Endodermal cell (in vitro differentiated cells): ENCODE results near the gene MED13L. TPM values are rescaled to one million over a fixed set of nuclear protein-coding genes. Genes with fewer than 3 reads are reported as not detected.

Source experiments
- DNase-seq: peaks from one replicate; pipeline ENCODE4 v3.0.0-alpha.2; 2017
- H3K27ac ChIP-seq: 2 replicates; pipeline ENCODE4 v1.5.1; 2013; ENCODE audit warnings: mild to moderate bottlenecking, low read depth, low read length, moderate library complexity
- H3K27me3 ChIP-seq: 2 replicates; pipeline ENCODE4 v1.6.1; 2013; ENCODE audit warnings: mild to moderate bottlenecking, low read length, moderate library complexity; ENCODE audit not compliant: insufficient read depth, control insufficient read depth, poor library complexity, severe bottlenecking
- H3K36me3 ChIP-seq: 2 replicates; pipeline ENCODE4 v1.7.0; 2013; ENCODE audit warnings: mild to moderate bottlenecking, low read length, moderate library complexity; ENCODE audit not compliant: control insufficient read depth, insufficient read depth
- H3K4me1 ChIP-seq: one replicate; pipeline ENCODE4 v1.7.0; 2013; ENCODE audit warnings: low read length; ENCODE audit not compliant: control insufficient read depth, insufficient read depth
- H3K4me3 ChIP-seq: 2 replicates; pipeline ENCODE4 v1.5.1; 2013; ENCODE audit warnings: mild to moderate bottlenecking, low read length, moderate library complexity
- H3K9ac ChIP-seq: 2 replicates; pipeline ENCODE4 v1.6.1; 2013; ENCODE audit warnings: mild to moderate bottlenecking, low read length, moderate library complexity; ENCODE audit not compliant: poor library complexity, severe bottlenecking; ENCODE audit errors: extremely low read depth
- H3K9me3 ChIP-seq: 2 replicates; pipeline ENCODE4 v1.6.1; 2013; ENCODE audit warnings: mild to moderate bottlenecking, low read length, moderate library complexity; ENCODE audit not compliant: control insufficient read depth
- H3K27ac Mint-ChIP-seq: 2 replicates; pipeline ENCODE4 v1.8.0; 2020; ENCODE audit warnings: mixed read lengths
- H3K27me3 Mint-ChIP-seq: 2 replicates; pipeline ENCODE4 v1.8.0; 2021; ENCODE audit warnings: mild to moderate bottlenecking, mixed read lengths; ENCODE audit not compliant: insufficient read depth
- H3K36me3 Mint-ChIP-seq: 2 replicates; pipeline ENCODE4 v1.8.0; 2020; ENCODE audit warnings: low read depth, mixed read lengths
- H3K4me1 Mint-ChIP-seq: 2 replicates; pipeline ENCODE4 v1.8.0; 2020; ENCODE audit warnings: mixed read lengths
- H3K4me3 Mint-ChIP-seq: 2 replicates; pipeline ENCODE4 v1.8.0; 2020; ENCODE audit warnings: mild to moderate bottlenecking, moderate library complexity, mixed read lengths
- H3K9me3 Mint-ChIP-seq: 2 replicates; pipeline ENCODE4 v1.8.0; 2020; ENCODE audit warnings: mild to moderate bottlenecking, mixed read lengths
- WGBS, 2 experiments: methylation state at CpG; one replicate each; pipeline versions ENCODE4 v1.1.5 to v1.1.7; 2013; ENCODE audit warnings: missing lambda C conversion rate in 2 of 2, mixed read lengths in 1 of 2; ENCODE audit not compliant: insufficient coverage in 1 of 2, insufficient read length in 1 of 2; 5-methylcytosine and 5-hydroxymethylcytosine counted together
- total RNA-seq, 2 donors: library from RNA; stranded (reverse); fragmentation: NEBNext Ultra II Directional in 1 of 2; extraction: Animal tissue kit (Norgen Biotek cat#: 25700) in 1 of 2; gene quantifications; 2 replicates in 1 of 2; 3 replicates in 1 of 2; pipeline ENCODE4 v1.2.1, GENCODE V29; 2021
- TF ChIP-seq, protein P1 (sequence below): fragments of 200-600 bp; sonication (generic); conservative IDR thresholded peaks from 2 replicates; pipeline ENCODE4 v1.5.0; 2021; ENCODE audit warnings: antibody characterized with exemption, mild to moderate bottlenecking

MED13L gene
- total RNA-seq, 2 donors from 2014 or later = 101 to 111 TPM

GRCh38 chr12:115964214-115964613 is 313.3 kb downstream of the MED13L start:
- Mint-ChIP-seq H3K4me1 (no peaks in the 10 kb centered on the region), H3K27me3 (no peaks in the 10 kb centered on the region), H3K9me3 (no peaks in the 10 kb centered on the region), H3K27ac (no peak overlapping the region), H3K4me3 (no peak overlapping the region), H3K36me3 (peaks cover 65% of the 10 kb centered on the region)
- TF ChIP-seq, protein P1, sequence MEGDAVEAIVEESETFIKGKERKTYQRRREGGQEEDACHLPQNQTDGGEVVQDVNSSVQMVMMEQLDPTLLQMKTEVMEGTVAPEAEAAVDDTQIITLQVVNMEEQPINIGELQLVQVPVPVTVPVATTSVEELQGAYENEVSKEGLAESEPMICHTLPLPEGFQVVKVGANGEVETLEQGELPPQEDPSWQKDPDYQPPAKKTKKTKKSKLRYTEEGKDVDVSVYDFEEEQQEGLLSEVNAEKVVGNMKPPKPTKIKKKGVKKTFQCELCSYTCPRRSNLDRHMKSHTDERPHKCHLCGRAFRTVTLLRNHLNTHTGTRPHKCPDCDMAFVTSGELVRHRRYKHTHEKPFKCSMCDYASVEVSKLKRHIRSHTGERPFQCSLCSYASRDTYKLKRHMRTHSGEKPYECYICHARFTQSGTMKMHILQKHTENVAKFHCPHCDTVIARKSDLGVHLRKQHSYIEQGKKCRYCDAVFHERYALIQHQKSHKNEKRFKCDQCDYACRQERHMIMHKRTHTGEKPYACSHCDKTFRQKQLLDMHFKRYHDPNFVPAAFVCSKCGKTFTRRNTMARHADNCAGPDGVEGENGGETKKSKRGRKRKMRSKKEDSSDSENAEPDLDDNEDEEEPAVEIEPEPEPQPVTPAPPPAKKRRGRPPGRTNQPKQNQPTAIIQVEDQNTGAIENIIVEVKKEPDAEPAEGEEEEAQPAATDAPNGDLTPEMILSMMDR = no peak
- no peaks in the 10 kb centered on the region for H3K9me3 ChIP-seq
- H3K4me3 ChIP-seq = no peak overlapping the region
- H3K36me3 ChIP-seq = peaks cover 91% of the 10 kb centered on the region
- DNase-seq = no peak
- H3K27me3 ChIP-seq = no peaks in the 10 kb centered on the region
- no peak overlapping the region for H3K9ac ChIP-seq
- no peak overlapping the region for H3K27ac ChIP-seq
- no peaks in the 10 kb centered on the region for H3K4me1 ChIP-seq

DNA sequence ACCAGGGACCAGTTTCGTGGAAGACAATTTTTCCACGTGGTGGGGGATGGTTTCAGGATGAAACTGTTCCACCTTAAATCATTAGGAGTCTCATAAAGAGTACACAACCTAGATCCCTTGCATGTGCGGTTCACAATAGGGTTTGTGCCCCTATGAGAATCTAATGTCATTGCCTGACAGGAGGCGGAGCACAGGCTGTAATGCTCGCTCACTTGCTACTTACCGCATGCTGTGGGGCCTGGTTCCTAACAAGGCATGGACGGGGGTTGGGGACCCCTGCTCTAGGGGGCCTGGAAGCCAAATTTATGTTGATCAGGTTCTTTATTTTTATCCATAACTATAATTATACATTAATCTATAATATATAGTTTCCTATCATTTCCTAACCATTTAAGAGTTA is 315.3 kb downstream of the MED13L start:
- H3K27ac ChIP-seq = no peak overlapping the region
- 89 to 95% methylated on average over 1 to 7 of the region's 7 CpGs for WGBS, 2 experiments
- TF ChIP-seq, protein P1 = no peak

GRCh38 chr12:115960868-115961802 is 316.4 kb downstream of the MED13L start:
- Mint-ChIP-seq H3K27me3 (no peaks in the 10 kb centered on the region), H3K4me3 (no peak overlapping the region), H3K27ac (no peak overlapping the region), H3K36me3 (peaks cover 41% of the 10 kb centered on the region), H3K9me3 (no peaks in the 10 kb centered on the region), H3K4me1 (no peaks in the 10 kb centered on the region)
- Histone ChIP-seq H3K36me3 (peaks cover 92% of the 10 kb centered on the region), H3K27me3 (no peaks in the 10 kb centered on the region), H3K9ac (no peak overlapping the region), H3K27ac (no peak overlapping the region), H3K4me1 (no peaks in the 10 kb centered on the region), H3K4me3 (no peak overlapping the region), H3K9me3 (no peaks in the 10 kb centered on the region)
- no peak for DNase-seq
- 95 to 98% methylated on average over 8 to 12 of the region's 12 CpGs for WGBS, 2 experiments
- TF ChIP-seq, protein P1 = no peak

More for the DNA sequence above, 315.3 kb downstream of the MED13L start:
- no peaks in the 10 kb centered on the region for H3K4me1 Mint-ChIP-seq
- Histone ChIP-seq H3K36me3 (peaks cover 89% of the 10 kb centered on the region), H3K27me3 (no peaks in the 10 kb centered on the region), H3K4me3 (no peak overlapping the region), H3K9ac (no peak overlapping the region), H3K4me1 (no peaks in the 10 kb centered on the region), H3K9me3 (no peaks in the 10 kb centered on the region)
- no peak for DNase-seq
- no peak overlapping the region for H3K27ac Mint-ChIP-seq
- no peaks in the 10 kb centered on the region for H3K9me3 Mint-ChIP-seq
- H3K4me3 Mint-ChIP-seq = no peak overlapping the region
- peaks cover 50% of the 10 kb centered on the region for H3K36me3 Mint-ChIP-seq
- no peaks in the 10 kb centered on the region for H3K27me3 Mint-ChIP-seq
